ENCODE results near the gene FAM3C.

DNA sequence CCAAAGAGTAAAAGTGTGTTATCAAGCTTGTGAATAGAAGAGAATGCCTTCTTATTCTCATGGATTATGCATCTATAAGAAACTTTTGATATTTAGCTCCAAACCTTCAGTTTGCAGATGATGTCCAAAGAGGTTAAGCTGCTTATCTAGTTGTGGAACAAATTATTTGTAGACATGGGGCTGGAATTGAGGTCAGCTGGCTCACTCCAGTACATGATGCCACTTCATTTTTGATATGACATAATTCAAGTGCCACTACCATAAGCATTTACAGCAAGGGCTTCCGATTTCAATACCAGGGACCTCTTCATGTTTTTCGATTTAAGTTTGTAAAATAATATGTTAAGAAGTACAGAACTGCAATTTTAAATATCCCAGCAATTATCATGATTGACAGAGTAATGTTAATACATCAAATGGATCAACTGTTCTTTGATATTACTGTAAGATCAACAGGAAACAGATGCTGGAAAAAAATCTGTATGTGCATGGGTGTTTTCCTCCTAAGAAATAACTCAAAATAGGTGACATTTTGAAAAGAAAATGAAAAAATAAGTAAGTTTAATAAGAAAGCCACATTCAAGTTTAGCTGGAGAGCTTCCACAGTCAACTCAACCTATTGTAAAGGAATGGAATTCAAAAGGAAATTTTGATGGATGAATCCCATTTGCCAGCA, 12.7 kb downstream of the FAM3C start:
- TF ChIP-seq, protein P1, sequence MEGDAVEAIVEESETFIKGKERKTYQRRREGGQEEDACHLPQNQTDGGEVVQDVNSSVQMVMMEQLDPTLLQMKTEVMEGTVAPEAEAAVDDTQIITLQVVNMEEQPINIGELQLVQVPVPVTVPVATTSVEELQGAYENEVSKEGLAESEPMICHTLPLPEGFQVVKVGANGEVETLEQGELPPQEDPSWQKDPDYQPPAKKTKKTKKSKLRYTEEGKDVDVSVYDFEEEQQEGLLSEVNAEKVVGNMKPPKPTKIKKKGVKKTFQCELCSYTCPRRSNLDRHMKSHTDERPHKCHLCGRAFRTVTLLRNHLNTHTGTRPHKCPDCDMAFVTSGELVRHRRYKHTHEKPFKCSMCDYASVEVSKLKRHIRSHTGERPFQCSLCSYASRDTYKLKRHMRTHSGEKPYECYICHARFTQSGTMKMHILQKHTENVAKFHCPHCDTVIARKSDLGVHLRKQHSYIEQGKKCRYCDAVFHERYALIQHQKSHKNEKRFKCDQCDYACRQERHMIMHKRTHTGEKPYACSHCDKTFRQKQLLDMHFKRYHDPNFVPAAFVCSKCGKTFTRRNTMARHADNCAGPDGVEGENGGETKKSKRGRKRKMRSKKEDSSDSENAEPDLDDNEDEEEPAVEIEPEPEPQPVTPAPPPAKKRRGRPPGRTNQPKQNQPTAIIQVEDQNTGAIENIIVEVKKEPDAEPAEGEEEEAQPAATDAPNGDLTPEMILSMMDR (IDR thresholded peaks at IDR 0.05; ENCODE audit: borderline replicate concordance, extremely low read depth, low read length, poor library complexity, severe bottlenecking): no peak
- no peak for TF ChIP-seq EZH2 (IDR thresholded peaks at IDR 0.05; ENCODE audit: borderline replicate concordance, low read depth, low read length, severe bottlenecking)

Data from DND-41 (cell line).